DMS53 (cell line): ENCODE measurements around the gene ARL15.

Source experiments
- DNase-seq: peaks from one replicate; lab custom pipeline; 2025; lab: John Stamatoyannopoulos, UW

Gene ARL15

GRCh38 chr5:54249210-54250028 is 61.0 kb downstream of the ARL15 start:
- DNase-seq: peak; percentile 47

GRCh38 chr5:54247226-54247625 is 63.1 kb downstream of the ARL15 start:
- no peak for DNase-seq

DNA sequence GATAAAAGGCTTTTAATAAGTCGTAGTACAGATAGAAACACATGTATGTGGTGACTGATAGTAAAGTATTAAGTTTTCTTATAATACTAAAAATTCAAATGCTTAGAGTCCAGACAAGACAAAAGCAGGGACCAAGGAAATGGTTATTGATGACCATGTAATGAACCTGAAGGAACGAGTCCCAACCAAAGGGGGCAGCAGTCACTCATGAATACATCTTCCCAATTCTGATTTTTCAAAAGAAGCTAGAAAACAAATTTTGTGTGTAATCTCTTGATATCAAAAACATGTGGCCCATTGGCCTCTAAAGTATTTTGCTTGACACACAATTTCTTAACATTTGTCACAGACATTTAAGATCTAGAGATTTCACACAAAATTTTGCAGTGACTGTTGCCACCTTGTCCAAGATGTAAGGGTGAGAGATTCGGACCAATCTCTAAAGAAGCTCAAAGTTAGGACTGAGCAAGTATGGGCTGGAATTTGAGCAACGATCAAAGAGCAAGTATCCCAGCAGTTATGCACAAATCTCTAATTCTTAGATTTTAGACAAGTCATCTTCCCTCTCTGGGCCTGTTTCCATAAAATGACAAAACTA is 66.8 kb downstream of the ARL15 start:
- peak; percentile 69 for DNase-seq

DNA sequence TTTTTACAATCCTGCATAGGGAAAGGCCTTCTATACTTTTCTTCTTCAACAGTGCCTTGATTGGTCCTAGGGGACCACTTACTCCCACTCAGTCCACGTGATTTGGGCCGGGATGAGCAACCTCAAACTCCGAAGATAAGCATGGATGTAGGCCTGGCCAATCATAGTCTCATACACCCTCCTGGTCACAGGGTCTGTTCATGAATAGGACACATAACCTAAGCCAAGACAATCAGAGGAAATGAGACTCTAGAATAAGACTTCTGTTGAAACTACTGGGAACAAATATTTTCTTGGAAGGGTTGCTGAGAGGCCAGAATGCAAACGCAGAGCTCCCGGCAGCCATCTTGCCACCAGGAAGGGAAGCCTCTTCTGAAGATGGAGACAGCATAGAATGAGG is 68.1 kb downstream of the ARL15 start:
- no peak for DNase-seq

GRCh38 chr5:54234304-54234933 is 76.0 kb downstream of the ARL15 start:
- DNase-seq: peak; percentile 57

DNA sequence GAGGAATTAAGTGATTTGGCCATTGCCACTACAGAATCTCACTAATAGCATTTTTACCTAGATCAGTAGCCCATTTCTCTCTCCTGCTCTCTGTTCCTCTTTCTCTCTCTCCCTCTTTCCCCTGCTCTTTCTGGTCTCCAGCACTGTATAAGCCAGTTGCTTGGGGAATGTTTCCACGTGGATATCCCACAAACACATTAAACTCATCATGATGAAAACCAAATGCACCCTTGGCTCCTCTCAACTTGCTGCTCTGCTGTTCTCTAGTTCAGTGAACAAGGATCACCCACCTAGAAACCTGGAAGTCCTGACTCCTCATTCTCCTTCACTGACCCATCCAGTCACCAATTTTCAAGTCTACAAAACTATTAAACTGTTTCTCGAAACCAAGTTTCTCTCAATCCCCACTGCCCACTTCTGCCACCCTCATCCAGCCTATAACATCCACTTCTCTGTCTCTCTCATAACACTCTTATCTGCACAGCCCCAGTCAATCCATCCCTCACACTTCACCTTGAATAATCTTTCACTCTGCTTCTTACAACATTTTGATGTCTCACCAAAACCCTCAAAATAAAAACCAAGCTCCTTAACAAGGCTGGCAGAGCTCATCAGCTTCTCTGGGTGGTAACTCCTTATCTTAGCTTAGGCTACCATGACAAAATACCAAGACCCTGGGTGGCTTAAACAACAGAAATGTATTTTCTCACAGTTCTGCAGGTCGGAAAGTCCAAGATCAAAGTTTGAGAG is 79.3 kb downstream of the ARL15 start:
- DNase-seq: no peak

DNA sequence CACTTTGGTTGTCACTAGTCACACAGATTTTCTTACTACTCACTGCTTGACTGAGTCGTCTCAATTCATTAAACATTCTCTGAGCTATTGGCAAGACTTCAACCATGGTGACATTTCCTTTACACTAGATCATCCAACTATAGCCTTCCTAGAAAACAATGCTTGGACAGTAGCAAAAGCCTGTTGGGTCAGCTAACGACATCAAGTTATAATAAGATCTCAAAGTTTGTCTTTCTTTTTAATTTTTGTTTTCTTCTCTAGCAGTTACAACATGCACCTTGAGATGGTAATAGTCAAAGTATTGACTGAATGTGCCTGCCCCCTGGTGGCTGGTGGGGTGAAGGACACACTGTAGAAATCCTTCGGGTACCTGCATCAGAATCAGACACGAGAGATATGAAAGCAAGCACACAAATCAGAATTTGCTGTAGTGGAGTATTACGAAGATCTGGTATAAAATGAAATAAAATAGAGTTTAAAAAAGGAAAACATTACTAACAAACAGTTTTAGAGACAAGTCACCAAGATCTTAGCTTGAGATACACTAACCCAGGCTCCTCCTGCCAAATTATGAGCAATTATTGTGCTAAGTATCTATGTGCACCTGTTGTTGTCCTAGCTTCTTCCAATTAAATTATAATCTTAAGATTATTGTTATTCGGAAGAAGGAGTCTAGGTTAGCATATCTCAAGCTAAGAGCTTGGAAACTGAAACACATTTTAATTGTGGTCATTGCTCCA is 81.2 kb downstream of the ARL15 start:
- DNase-seq: peak; percentile 70

GRCh38 chr5:54227759-54228158 is 82.6 kb downstream of the ARL15 start:
- DNase-seq: no peak

- no peak for DNase-seq
These were observed 83.3 kb downstream of the ARL15 start for GRCh38 chr5:54227109-54227508.

DNA sequence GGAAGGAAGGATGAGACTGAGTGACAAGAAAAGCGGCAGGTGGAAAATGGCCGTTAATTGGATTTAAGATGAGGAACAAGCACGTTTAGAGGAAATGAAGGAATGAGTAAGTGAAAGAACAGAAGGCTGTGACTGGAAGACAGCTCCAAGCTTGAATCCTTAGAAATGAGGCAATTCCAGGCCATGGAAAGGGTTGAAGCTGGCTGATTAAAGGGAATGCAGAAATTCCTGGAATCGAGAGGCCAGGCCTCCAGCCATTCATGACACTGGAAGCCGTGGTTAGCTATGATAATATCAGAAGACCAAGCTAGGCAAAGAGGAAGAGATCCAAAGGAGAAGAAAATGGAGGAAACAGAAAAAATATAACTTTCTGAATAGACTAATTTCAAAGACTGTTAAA is 84.2 kb downstream of the ARL15 start:
- no peak for DNase-seq

GRCh38 chr5:54224103-54224826 is 86.1 kb downstream of the ARL15 start:
- DNase-seq: no peak

DNA sequence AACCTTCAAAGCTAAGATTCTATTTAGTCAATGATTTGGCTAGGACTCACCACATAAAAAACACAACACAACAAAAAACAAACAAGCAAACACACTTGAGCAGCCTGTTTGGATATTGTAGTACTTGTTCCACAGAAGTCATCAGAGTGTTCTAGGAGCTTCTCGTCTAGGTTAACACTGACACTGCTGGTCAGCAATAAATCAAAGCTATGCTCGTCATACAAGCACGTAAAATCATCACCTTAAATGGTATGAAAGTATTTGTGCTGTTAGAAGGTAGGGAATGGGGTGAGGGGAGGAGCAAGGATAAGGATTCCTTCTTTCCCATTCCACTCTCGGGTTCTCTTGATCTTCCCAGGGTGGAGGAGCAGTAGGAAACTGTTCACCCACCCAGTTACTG is 88.0 kb downstream of the ARL15 start:
- no peak for DNase-seq

DNA sequence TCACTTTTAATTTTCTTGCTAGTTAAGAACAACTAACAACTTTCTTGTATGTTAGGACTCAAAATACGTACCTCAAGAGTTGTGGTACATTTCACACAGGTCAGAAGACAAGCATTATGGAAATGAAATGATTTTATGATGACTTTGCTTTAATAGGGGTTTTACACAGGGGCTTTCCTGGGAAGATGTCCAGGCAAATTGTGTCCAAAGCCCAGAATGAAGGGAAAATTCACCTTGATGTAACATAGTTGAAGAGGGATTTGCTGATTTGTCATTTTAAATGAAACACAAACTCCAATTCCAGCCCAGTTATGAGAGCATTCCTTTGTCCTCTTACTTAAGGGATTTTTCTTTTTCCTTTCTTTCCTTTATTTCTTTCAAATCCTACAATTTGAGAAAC is 89.2 kb downstream of the ARL15 start:
- DNase-seq: no peak

DNA sequence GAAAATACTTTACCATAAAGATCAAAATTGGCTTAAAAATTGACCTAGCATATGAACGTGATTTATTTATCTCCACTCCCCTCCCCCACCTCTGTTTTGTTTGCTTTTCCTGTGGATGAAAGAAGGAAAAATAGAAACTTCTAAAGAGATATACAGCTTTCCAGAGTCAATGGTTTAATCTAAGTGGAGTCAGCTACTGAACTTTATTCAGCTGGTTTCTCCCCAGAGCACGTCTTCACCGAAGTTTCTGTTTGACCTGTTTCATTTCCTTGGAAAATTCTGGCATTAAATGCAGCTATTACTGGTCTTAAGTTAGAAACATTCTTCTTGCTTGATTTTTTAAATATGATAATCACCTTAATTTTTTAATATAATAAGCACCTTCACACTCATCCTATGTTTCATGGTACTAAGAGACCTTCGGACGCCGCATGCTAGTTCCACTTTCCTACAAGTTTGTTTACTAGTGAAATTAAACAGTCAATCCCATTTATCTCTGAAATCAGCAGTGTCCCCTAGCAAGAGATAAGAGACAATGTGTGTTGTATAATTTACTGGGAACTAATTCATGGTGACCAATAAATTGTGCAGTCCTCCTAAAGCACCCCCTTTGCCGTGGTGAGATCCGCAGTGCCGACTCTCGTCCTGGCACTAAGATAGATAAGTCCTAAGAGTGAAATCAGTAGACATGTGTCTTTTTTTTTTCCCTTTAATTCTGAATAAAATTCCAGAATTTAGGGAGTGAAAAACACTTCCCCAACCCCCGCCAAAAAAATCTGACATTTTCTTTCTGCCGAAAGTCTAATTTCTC is 89.9 kb downstream of the ARL15 start:
- DNase-seq: no peak

DNA sequence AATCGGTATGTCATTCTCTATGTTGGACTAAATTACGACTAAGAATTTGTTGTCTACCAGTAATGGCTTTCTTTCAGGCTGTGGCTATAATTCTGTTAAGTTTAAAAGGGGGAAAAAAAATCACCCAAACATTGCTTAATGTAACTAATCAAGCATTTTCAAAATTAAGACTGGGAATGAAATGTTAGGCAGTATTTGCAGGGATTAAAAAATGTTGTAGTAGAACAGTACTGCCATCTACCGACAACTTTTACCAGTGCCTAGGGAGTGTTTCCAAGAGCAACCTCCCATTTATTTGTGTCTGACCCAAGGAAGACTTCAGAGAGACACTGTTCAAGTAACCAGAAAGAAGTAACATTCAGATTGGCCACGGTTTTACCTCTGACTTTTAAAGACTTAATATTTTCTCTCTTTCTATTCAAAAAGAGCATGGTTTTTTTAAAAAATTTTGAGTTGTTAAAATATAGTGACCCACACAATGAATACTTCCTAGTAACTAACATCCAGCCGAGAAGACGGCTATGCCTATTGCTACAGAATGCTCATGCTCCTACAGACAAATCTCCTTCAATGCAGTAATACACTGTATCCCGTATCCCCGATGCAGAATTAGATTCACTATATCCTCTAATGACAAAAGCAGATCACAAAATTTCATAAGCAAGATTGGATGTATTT is 92.4 kb downstream of the ARL15 start:
- peak; percentile 74 for DNase-seq

GRCh38 chr5:54215233-54215736 is 95.1 kb downstream of the ARL15 start:
- no peak for DNase-seq

DNA sequence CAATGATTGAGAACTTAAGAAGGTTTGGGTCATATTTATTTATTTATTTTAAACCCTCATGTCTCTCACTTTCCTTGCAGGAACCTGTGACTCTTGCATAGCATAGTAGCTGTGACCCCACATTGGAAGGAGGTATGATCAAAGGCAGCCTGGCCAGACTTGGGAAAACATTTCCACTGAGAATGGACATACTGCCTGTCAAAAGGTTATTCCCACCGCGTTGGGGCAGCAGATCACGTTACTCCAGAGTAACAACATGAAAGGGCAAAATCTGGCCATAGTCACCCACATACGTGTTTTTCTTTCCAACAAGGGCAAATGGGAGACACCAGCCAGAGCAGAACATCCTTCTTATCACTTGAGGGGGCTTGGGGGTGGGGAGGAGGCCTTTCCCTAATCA is 95.7 kb downstream of the ARL15 start:
- DNase-seq: no peak

- DNase-seq: no peak
These were observed 98.0 kb downstream of the ARL15 start for GRCh38 chr5:54212331-54212730.

DNA sequence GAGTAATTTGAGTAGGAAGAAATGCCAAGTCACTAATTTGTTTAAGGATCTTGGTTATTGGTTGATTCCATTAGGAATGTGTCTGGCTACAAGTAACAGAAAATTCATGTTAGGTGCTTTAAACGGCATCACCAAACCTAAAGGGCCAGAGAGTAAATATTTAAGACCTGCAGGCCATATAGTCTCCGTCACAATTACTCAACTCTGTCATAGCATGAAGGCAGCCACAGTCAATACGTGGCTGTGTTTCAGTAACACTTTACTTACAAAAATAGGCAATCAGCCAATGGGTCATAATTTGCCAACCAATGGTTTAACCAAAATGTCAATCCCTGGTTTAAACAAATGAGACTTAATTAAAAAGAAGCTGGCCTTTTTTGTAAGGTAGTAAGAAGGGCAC is 98.5 kb downstream of the ARL15 start:
- DNase-seq: no peak

GRCh38 chr5:54207566-54207965 is 102.8 kb downstream of the ARL15 start:
- no peak for DNase-seq
